Stimulated activated memory B cell treated with anti-CD40 and anti-IgM and Interleukin-4, amounts not matched to agents 10 μg/mL and 1 μg/mL and 100 μg/mL, for 72 hours (primary cell): Measurements from ENCODE around the gene CHD1L.
"Not testable (repeated sequence)": the region's sequence is repeated elsewhere in the genome, so short reads cannot be mapped to it uniquely, and the experiment has no call there.

Source experiments
- ATAC-seq: fragments of 150-1000 bp; cut with Tn5 transposase; 2 replicates; pipeline ENCODE4 v1.10.0; 2021
- H3K27ac Mint-ChIP-seq: one replicate; pipeline ENCODE4 v1.8.0; 2022; ENCODE audit warnings: mild to moderate bottlenecking, mixed read lengths
- H3K27me3 Mint-ChIP-seq: one replicate; pipeline ENCODE4 v1.8.0; 2022; ENCODE audit warnings: mixed read lengths
- H3K36me3 Mint-ChIP-seq: one replicate; pipeline ENCODE4 v1.8.0; 2022; ENCODE audit warnings: mixed read lengths
- H3K4me1 Mint-ChIP-seq: one replicate; pipeline ENCODE4 v1.8.0; 2022; ENCODE audit warnings: mixed read lengths
- H3K4me3 Mint-ChIP-seq: one replicate; pipeline ENCODE4 v1.8.0; 2022; ENCODE audit warnings: mild to moderate bottlenecking, moderate library complexity, mixed read lengths
- H3K9me3 Mint-ChIP-seq: one replicate; pipeline ENCODE4 v1.8.0; 2022; ENCODE audit warnings: mixed read lengths

Gene CHD1L

DNA sequence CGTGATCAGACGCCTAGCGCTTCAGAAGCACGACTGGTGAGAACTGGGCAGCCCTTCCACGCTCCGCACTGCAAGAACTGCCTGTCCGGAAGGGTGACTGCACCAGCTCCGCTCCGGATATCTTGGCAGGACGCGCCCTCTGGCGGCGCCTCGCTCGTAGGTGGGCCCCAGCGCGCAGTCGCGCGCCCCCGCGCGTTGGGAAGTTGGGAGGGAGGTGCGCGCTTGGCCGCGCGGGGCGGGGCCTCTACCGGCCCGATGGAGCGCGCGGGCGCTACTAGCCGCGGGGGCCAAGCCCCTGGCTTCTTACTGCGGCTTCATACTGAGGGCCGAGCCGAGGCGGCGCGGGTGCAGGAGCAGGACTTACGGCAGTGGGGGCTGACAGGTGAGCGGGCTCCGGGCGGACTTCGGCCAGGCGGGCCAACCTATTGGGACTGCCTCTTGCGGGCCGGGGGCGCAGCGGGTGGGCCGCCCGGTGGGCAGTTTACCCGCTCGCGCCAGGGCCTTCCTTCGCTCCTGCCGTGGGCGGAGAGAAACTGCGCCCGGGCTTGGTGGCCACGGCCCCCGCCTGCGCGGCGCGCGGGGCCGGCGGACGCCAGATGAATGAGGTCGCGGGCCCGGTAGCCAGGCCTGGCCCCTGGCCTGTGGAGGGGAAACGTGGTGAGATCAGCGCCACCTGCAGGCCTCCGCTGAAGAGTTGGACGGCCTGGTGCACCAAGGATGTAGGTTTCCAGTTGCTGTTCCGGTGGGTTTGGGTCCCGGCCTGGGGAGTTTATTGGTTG, at the start of gene CHD1L:
CHD1L (plus strand) TSS at position 236 of the 779 bp plus-strand sequence; CDS start at position 256, 20 bp downstream.
- peaks cover 12% of the 10 kb centered on the region for H3K36me3 Mint-ChIP-seq
- H3K27me3 Mint-ChIP-seq: no peaks in the 10 kb centered on the region
- ATAC-seq: peak; percentile 97
- peaks cover under 1% of the 10 kb centered on the region for H3K9me3 Mint-ChIP-seq
- peak within 1 kb of the TSS; percentile 87 for H3K4me3 Mint-ChIP-seq
- H3K4me1 Mint-ChIP-seq: peaks cover 40% of the 10 kb centered on the region
- peak within 1 kb of the TSS; percentile 85 for H3K27ac Mint-ChIP-seq

DNA sequence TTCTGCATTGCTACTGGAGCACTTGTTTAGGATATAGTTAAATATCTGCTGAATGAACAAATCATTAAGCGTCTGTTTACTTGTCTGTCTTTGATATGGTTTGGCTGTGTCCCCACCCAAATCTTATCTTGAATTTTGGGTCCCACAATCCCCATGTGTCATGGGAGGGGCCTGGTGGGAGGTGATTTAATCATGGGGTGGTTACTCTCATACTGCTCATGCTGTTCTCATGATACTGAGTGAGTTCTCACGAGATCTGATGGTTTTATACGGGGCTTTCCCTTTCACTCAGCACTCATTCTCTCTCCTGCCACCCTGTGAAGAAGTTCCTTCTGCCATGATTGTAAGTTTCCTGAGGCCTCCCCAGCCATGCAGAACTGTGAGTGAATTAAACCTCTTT, 45.2 kb upstream of the CHD1L start:
- H3K27me3 Mint-ChIP-seq, H3K4me1 Mint-ChIP-seq, H3K9me3 Mint-ChIP-seq, H3K27ac Mint-ChIP-seq, ATAC-seq, H3K4me3 Mint-ChIP-seq: not testable (repeated sequence)
- H3K36me3 Mint-ChIP-seq: peaks cover 15% of the 10 kb centered on the region

DNA sequence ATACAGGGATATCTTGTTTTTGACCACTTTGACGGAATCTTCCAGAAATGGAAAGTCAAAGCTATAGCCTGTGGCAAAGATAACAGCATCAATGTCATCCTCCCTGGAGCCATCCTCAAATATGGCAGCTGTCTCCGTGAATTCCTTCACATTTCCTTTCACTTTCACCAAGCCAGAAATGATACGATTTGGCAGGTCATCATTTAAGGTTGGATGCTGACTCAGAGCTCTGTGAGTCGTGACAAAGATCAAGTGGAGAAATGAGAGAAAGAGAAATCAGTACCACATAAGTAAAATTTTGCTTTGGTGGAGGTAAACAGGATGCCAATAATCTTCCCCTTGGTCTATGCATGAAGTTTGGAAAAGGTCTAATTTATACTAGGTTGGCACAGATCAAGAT, 41.2 kb upstream of the CHD1L start:
- Mint-ChIP-seq H3K4me3 (no peak overlapping the region), H3K27ac (no peak overlapping the region), H3K27me3 (no peaks in the 10 kb centered on the region), H3K9me3 (no peaks in the 10 kb centered on the region), H3K36me3 (peaks cover 5% of the 10 kb centered on the region), H3K4me1 (peaks cover 18% of the 10 kb centered on the region)
- no peak for ATAC-seq

- peaks cover 18% of the 10 kb centered on the region for H3K4me1 Mint-ChIP-seq
- no peak for ATAC-seq
- H3K4me3 Mint-ChIP-seq: no peak overlapping the region
- peaks cover 2% of the 10 kb centered on the region for H3K36me3 Mint-ChIP-seq
- no peaks in the 10 kb centered on the region for H3K27me3 Mint-ChIP-seq
- no peak overlapping the region for H3K27ac Mint-ChIP-seq
- H3K9me3 Mint-ChIP-seq: no peaks in the 10 kb centered on the region
These were observed 40.7 kb upstream of the CHD1L start for GRCh38 chr1:147201786-147202185.

DNA sequence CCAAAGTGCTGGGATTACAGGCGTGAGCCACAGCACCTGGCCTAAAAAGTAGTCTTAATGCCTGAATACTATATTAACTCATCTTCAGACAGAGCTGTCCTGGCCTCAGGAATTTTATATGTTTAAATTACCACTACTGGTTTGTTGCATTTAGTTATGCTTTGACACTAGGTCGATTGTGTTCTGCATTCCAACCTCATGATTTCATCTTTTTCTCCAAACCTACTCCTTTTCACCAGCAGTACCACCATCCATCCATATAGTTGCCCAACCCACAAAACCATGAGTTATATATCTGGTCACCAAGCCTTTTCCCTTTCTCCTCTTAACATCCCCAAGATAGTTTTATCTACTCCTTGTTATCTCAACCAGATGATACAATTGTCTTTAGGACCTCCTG, 39.9 kb upstream of the CHD1L start:
- Mint-ChIP-seq H3K36me3 (no peaks in the 10 kb centered on the region), H3K27ac (peak overlapping the region; percentile 22), H3K9me3 (no peaks in the 10 kb centered on the region), H3K27me3 (no peaks in the 10 kb centered on the region), H3K4me1 (peaks cover 18% of the 10 kb centered on the region), H3K4me3 (no peak overlapping the region)
- ATAC-seq: no peak

DNA sequence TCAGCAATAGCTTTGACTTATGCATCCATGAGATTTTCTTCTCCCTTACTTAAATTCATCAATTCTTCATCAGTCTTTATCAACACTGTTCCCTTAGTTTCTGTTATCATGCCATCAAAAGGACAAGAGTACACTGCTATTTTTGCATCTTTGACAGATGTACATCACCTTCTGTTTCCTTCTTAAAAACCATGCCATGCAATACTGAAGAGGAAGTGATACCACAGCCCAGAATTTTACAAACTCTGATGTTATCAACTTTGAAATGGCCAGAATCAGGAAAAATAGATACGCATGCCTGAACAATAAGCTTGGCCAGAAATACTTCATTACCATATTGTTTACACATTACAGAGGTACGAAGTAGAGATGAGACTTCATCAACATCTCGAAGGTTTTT, 38.4 kb upstream of the CHD1L start:
- no peaks in the 10 kb centered on the region for H3K27me3 Mint-ChIP-seq
- H3K4me3 Mint-ChIP-seq: no peak overlapping the region
- no peaks in the 10 kb centered on the region for H3K9me3 Mint-ChIP-seq
- peak overlapping the region; percentile 5 for H3K27ac Mint-ChIP-seq
- ATAC-seq: peak; percentile 57
- no peaks in the 10 kb centered on the region for H3K36me3 Mint-ChIP-seq
- peaks cover 18% of the 10 kb centered on the region for H3K4me1 Mint-ChIP-seq

DNA sequence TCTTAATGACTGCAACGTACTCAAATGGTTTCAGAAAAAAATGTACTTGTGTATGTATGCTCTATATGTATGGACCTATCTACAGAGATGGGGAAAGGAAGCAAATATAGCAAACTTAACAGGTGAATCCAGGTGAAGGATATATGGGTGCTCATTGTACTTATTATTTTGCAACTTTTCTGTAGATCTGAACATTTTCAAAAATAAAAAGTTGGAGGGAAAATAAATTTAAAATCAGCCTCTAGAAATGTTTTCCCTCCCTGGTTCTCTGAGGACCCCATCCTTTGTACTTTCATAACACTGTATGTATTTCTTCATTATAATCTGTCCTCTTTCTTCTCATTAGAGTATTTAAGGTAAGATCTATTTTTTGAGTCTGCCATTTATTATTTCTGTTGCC, 35.3 kb upstream of the CHD1L start:
- Mint-ChIP-seq H3K4me3 (no peak overlapping the region), H3K4me1 (peaks cover 18% of the 10 kb centered on the region), H3K27ac (no peak overlapping the region), H3K36me3 (peaks cover 8% of the 10 kb centered on the region), H3K9me3 (no peaks in the 10 kb centered on the region), H3K27me3 (no peaks in the 10 kb centered on the region)
- no peak for ATAC-seq

DNA sequence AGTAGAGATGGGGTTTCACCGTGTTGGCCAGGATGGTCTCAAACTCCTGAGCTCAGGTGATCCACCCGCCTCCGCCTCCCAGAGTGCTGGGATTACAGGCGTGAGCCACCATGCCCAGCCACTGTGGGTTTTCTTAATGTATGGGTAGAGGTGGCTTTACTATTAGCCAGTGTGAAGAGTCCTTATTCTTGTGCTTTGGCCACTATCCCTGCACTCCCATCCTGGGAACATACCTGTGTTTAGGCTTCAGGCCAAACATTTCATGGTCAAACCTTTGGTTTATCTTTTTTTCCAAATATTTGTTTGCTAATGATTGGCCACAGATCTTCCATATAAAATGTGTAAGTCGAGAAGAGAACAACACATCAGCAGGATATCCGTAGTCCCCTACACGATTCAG, 33.9 kb upstream of the CHD1L start:
- no peak overlapping the region for H3K27ac Mint-ChIP-seq
- no peaks in the 10 kb centered on the region for H3K9me3 Mint-ChIP-seq
- peaks cover 19% of the 10 kb centered on the region for H3K36me3 Mint-ChIP-seq
- ATAC-seq: no peak
- peaks cover 14% of the 10 kb centered on the region for H3K4me1 Mint-ChIP-seq
- H3K27me3 Mint-ChIP-seq: no peaks in the 10 kb centered on the region
- H3K4me3 Mint-ChIP-seq: no peak overlapping the region

GRCh38 chr1:147209825-147210821, 32.4 kb upstream of the CHD1L start:
- H3K27ac Mint-ChIP-seq: no peak overlapping the region
- peaks cover 19% of the 10 kb centered on the region for H3K36me3 Mint-ChIP-seq
- no peaks in the 10 kb centered on the region for H3K9me3 Mint-ChIP-seq
- H3K27me3 Mint-ChIP-seq: no peaks in the 10 kb centered on the region
- no peak for ATAC-seq
- H3K4me1 Mint-ChIP-seq: peaks cover 9% of the 10 kb centered on the region
- no peak overlapping the region for H3K4me3 Mint-ChIP-seq

- peaks cover 19% of the 10 kb centered on the region for H3K36me3 Mint-ChIP-seq
- no peaks in the 10 kb centered on the region for H3K9me3 Mint-ChIP-seq
- H3K4me1 Mint-ChIP-seq: peaks cover 9% of the 10 kb centered on the region
- H3K27ac Mint-ChIP-seq: no peak overlapping the region
- H3K4me3 Mint-ChIP-seq: no peak overlapping the region
- H3K27me3 Mint-ChIP-seq: no peaks in the 10 kb centered on the region
- no peak for ATAC-seq
These were observed 31.5 kb upstream of the CHD1L start for GRCh38 chr1:147210987-147211386.

- H3K4me3 Mint-ChIP-seq: no peak overlapping the region
- H3K27me3 Mint-ChIP-seq: no peaks in the 10 kb centered on the region
- no peaks in the 10 kb centered on the region for H3K9me3 Mint-ChIP-seq
- H3K4me1 Mint-ChIP-seq: peaks cover 9% of the 10 kb centered on the region
- H3K27ac Mint-ChIP-seq: no peak overlapping the region
- peaks cover 19% of the 10 kb centered on the region for H3K36me3 Mint-ChIP-seq
- ATAC-seq: no peak
These were observed 30.9 kb upstream of the CHD1L start for GRCh38 chr1:147211577-147211976.

DNA sequence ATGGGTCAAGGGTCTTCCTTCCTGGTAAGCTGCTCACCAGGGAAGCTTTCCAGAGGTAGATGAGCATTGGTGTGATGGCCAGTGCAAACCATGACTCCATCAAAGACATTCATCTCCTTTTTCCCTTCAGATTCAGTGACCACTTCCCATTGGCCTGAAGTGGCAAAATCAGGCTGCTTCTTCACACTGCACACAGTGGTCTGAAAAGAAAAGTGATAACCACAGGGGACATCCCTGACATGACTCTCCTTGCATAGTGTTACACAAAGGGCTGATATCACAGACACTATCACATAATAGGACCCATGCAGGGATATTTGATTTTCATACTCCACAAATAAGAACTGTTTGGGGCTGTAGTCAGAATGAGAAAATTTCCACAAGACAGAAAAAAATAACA, 29.2 kb upstream of the CHD1L start:
- Mint-ChIP-seq H3K4me3 (no peak overlapping the region), H3K27ac (no peak overlapping the region), H3K4me1 (peaks cover 9% of the 10 kb centered on the region), H3K27me3 (no peaks in the 10 kb centered on the region), H3K9me3 (no peaks in the 10 kb centered on the region), H3K36me3 (peaks cover 19% of the 10 kb centered on the region)
- ATAC-seq: no peak

DNA sequence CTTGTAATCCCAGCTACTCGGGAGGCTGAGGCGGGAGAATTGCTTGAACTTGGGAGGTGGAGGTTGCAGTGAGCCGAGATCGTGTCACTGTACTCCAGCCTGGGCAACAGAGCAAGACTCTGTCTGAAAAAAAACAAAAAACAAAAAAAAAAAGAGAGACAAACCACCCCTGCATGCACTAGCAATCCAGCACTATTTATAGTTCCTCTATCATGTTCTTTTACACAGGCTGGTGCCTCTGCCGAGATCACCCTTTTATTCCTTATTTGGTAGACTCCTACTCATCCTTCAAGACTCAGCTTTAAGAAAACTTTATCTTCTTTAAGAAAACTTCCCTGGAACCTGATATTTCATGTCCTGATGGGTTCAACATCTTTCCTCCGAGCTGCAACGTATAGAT, 28.2 kb upstream of the CHD1L start:
- H3K27ac Mint-ChIP-seq: no peak overlapping the region
- H3K36me3 Mint-ChIP-seq: peaks cover 18% of the 10 kb centered on the region
- H3K4me1 Mint-ChIP-seq: peaks cover 9% of the 10 kb centered on the region

GRCh38 chr1:147214842-147215539, 27.5 kb upstream of the CHD1L start:
- Mint-ChIP-seq H3K4me1 (peaks cover 9% of the 10 kb centered on the region), H3K27me3 (no peaks in the 10 kb centered on the region), H3K27ac (no peak overlapping the region), H3K9me3 (no peaks in the 10 kb centered on the region), H3K36me3 (peaks cover 11% of the 10 kb centered on the region), H3K4me3 (no peak overlapping the region)
- ATAC-seq: no peak

More for the DNA sequence above, 28.2 kb upstream of the CHD1L start:
- no peaks in the 10 kb centered on the region for H3K9me3 Mint-ChIP-seq
- no peaks in the 10 kb centered on the region for H3K27me3 Mint-ChIP-seq
- ATAC-seq: no peak
- H3K4me3 Mint-ChIP-seq: no peak overlapping the region

GRCh38 chr1:147215540-147215916, 27.0 kb upstream of the CHD1L start:
- no peaks in the 10 kb centered on the region for H3K27me3 Mint-ChIP-seq
- no peak overlapping the region for H3K27ac Mint-ChIP-seq
- H3K4me3 Mint-ChIP-seq: no peak overlapping the region
- H3K4me1 Mint-ChIP-seq: peaks cover 9% of the 10 kb centered on the region
- ATAC-seq: no peak
- H3K36me3 Mint-ChIP-seq: peaks cover 15% of the 10 kb centered on the region
- H3K9me3 Mint-ChIP-seq: no peaks in the 10 kb centered on the region
